Stimulated activated memory B cell treated with anti-CD40 and anti-IgM and Interleukin-4, amounts not matched to agents 10 μg/mL and 1 μg/mL and 100 μg/mL, for 72 hours (primary cell): ENCODE measurements around the gene GREB1.
A peak's percentile ranks its signal among the peaks of the same experiment; 100 is the strongest.

Experiments
- ATAC-seq: fragments of 150-1000 bp; cut with Tn5 transposase; 2 replicates; pipeline ENCODE4 v1.10.0; 2021
- H3K27ac Mint-ChIP-seq: one replicate; pipeline ENCODE4 v1.8.0; 2022; ENCODE audit warnings: mild to moderate bottlenecking, mixed read lengths
- H3K27me3 Mint-ChIP-seq: one replicate; pipeline ENCODE4 v1.8.0; 2022; ENCODE audit warnings: mixed read lengths
- H3K36me3 Mint-ChIP-seq: one replicate; pipeline ENCODE4 v1.8.0; 2022; ENCODE audit warnings: mixed read lengths
- H3K4me1 Mint-ChIP-seq: one replicate; pipeline ENCODE4 v1.8.0; 2022; ENCODE audit warnings: mixed read lengths
- H3K4me3 Mint-ChIP-seq: one replicate; pipeline ENCODE4 v1.8.0; 2022; ENCODE audit warnings: mild to moderate bottlenecking, moderate library complexity, mixed read lengths
- H3K9me3 Mint-ChIP-seq: one replicate; pipeline ENCODE4 v1.8.0; 2022; ENCODE audit warnings: mixed read lengths

Gene GREB1

GRCh38 chr2:11533278-11534070 is at the start of gene GREB1:
GREB1 (plus strand) TSS chr2:11534045; CDS start chr2:11556615, 22,570 bp downstream.
- peaks cover 48% of the 10 kb centered on the region for H3K27me3 Mint-ChIP-seq
- no peaks in the 10 kb centered on the region for H3K4me1 Mint-ChIP-seq
- H3K27ac Mint-ChIP-seq, result no peak within 1 kb of the TSS
- H3K9me3 Mint-ChIP-seq, result no peaks in the 10 kb centered on the region
- no peak within 1 kb of the TSS for H3K4me3 Mint-ChIP-seq
- no peak for ATAC-seq
- no peaks in the 10 kb centered on the region for H3K36me3 Mint-ChIP-seq

GRCh38 chr2:11488809-11489208 is 45.0 kb upstream of the GREB1 start:
- ATAC-seq, result no peak
- Mint-ChIP-seq H3K4me3 (no peak overlapping the region), H3K27ac (no peak overlapping the region), H3K27me3 (peaks cover 45% of the 10 kb centered on the region), H3K4me1 (no peaks in the 10 kb centered on the region), H3K9me3 (peaks cover 3% of the 10 kb centered on the region), H3K36me3 (no peaks in the 10 kb centered on the region)

GRCh38 chr2:11490194-11490593 is 43.7 kb upstream of the GREB1 start:
- ATAC-seq, result no peak
- Mint-ChIP-seq H3K9me3 (peaks cover 3% of the 10 kb centered on the region), H3K4me3 (no peak overlapping the region), H3K27me3 (peaks cover 31% of the 10 kb centered on the region), H3K27ac (no peak overlapping the region), H3K4me1 (no peaks in the 10 kb centered on the region), H3K36me3 (no peaks in the 10 kb centered on the region)

GRCh38 chr2:11491348-11491933 is 42.4 kb upstream of the GREB1 start:
- Mint-ChIP-seq H3K9me3 (peaks cover 3% of the 10 kb centered on the region), H3K27me3 (peaks cover 18% of the 10 kb centered on the region), H3K4me3 (no peak overlapping the region), H3K36me3 (no peaks in the 10 kb centered on the region), H3K27ac (no peak overlapping the region), H3K4me1 (no peaks in the 10 kb centered on the region)
- ATAC-seq, result no peak

GRCh38 chr2:11492244-11492643 is 41.6 kb upstream of the GREB1 start:
- no peak for ATAC-seq
- Mint-ChIP-seq H3K27ac (no peak overlapping the region), H3K36me3 (no peaks in the 10 kb centered on the region), H3K27me3 (peaks cover 13% of the 10 kb centered on the region), H3K9me3 (peaks cover 3% of the 10 kb centered on the region), H3K4me3 (no peak overlapping the region), H3K4me1 (no peaks in the 10 kb centered on the region)

- peaks cover 8% of the 10 kb centered on the region for H3K27me3 Mint-ChIP-seq
- no peak overlapping the region for H3K4me3 Mint-ChIP-seq
- no peaks in the 10 kb centered on the region for H3K36me3 Mint-ChIP-seq
- H3K4me1 Mint-ChIP-seq, result no peaks in the 10 kb centered on the region
- H3K9me3 Mint-ChIP-seq, result peaks cover 3% of the 10 kb centered on the region
- H3K27ac Mint-ChIP-seq, result no peak overlapping the region
- no peak for ATAC-seq
Observed at GRCh38 chr2:11492720-11493119, 41.1 kb upstream of the GREB1 start.

- H3K9me3 Mint-ChIP-seq, result peaks cover 3% of the 10 kb centered on the region
- H3K4me3 Mint-ChIP-seq, result no peak overlapping the region
- peaks cover 3% of the 10 kb centered on the region for H3K27me3 Mint-ChIP-seq
- ATAC-seq, result no peak
- no peaks in the 10 kb centered on the region for H3K4me1 Mint-ChIP-seq
- H3K36me3 Mint-ChIP-seq, result no peaks in the 10 kb centered on the region
- H3K27ac Mint-ChIP-seq, result no peak overlapping the region
Observed at GRCh38 chr2:11493282-11493681, 40.6 kb upstream of the GREB1 start.

GRCh38 chr2:11494310-11494709 is 39.5 kb upstream of the GREB1 start:
- H3K4me1 Mint-ChIP-seq, result peaks cover 5% of the 10 kb centered on the region
- peaks cover 8% of the 10 kb centered on the region for H3K27me3 Mint-ChIP-seq
- H3K27ac Mint-ChIP-seq, result no peak overlapping the region
- H3K4me3 Mint-ChIP-seq, result no peak overlapping the region
- no peak for ATAC-seq
- peaks cover 3% of the 10 kb centered on the region for H3K9me3 Mint-ChIP-seq
- H3K36me3 Mint-ChIP-seq, result no peaks in the 10 kb centered on the region

- Mint-ChIP-seq H3K36me3 (no peaks in the 10 kb centered on the region), H3K9me3 (no peaks in the 10 kb centered on the region), H3K27ac (no peak overlapping the region), H3K4me3 (no peak overlapping the region), H3K4me1 (peaks cover 12% of the 10 kb centered on the region), H3K27me3 (peaks cover 17% of the 10 kb centered on the region)
- no peak for ATAC-seq
Observed at GRCh38 chr2:11495844-11496681, 37.8 kb upstream of the GREB1 start.

GRCh38 chr2:11498543-11499034 is 35.3 kb upstream of the GREB1 start:
- H3K27me3 Mint-ChIP-seq, result peaks cover 42% of the 10 kb centered on the region
- ATAC-seq, result peak; percentile 53
- H3K4me3 Mint-ChIP-seq, result no peak overlapping the region
- H3K9me3 Mint-ChIP-seq, result peaks cover 8% of the 10 kb centered on the region
- H3K27ac Mint-ChIP-seq, result no peak overlapping the region
- H3K36me3 Mint-ChIP-seq, result no peaks in the 10 kb centered on the region
- peaks cover 12% of the 10 kb centered on the region for H3K4me1 Mint-ChIP-seq

GRCh38 chr2:11499081-11499743 is 34.6 kb upstream of the GREB1 start:
- H3K36me3 Mint-ChIP-seq, result no peaks in the 10 kb centered on the region
- H3K4me1 Mint-ChIP-seq, result peaks cover 12% of the 10 kb centered on the region
- H3K27me3 Mint-ChIP-seq, result peaks cover 44% of the 10 kb centered on the region
- H3K4me3 Mint-ChIP-seq, result no peak overlapping the region
- no peak overlapping the region for H3K27ac Mint-ChIP-seq
- no peak for ATAC-seq
- peaks cover 11% of the 10 kb centered on the region for H3K9me3 Mint-ChIP-seq

GRCh38 chr2:11500702-11501303 is 33.0 kb upstream of the GREB1 start:
- Mint-ChIP-seq H3K27me3 (peaks cover 55% of the 10 kb centered on the region), H3K27ac (no peak overlapping the region), H3K9me3 (peaks cover 11% of the 10 kb centered on the region), H3K4me3 (no peak overlapping the region), H3K36me3 (no peaks in the 10 kb centered on the region), H3K4me1 (peaks cover 12% of the 10 kb centered on the region)
- ATAC-seq, result no peak

GRCh38 chr2:11502740-11503292 is 31.0 kb upstream of the GREB1 start:
- Mint-ChIP-seq H3K36me3 (no peaks in the 10 kb centered on the region), H3K27me3 (peaks cover 67% of the 10 kb centered on the region), H3K4me1 (peaks cover 12% of the 10 kb centered on the region), H3K4me3 (no peak overlapping the region), H3K27ac (no peak overlapping the region), H3K9me3 (peaks cover 11% of the 10 kb centered on the region)
- ATAC-seq, result no peak

- ATAC-seq, result no peak
- Mint-ChIP-seq H3K4me1 (peaks cover 10% of the 10 kb centered on the region), H3K4me3 (no peak overlapping the region), H3K9me3 (peaks cover 11% of the 10 kb centered on the region), H3K27me3 (peaks cover 71% of the 10 kb centered on the region), H3K27ac (no peak overlapping the region), H3K36me3 (no peaks in the 10 kb centered on the region)
Observed at GRCh38 chr2:11503354-11503927, 30.4 kb upstream of the GREB1 start.
